OCI-LY3 (cell line): ENCODE results near the gene XPNPEP2.

Experiments
- CTCF ChIP-seq: fragments of 200-600, 300-600 bp; sonication (generic); IDR thresholded peaks from 2 replicates; pipeline ENCODE4 v1.5.1; 2014; ENCODE audit warnings: antibody characterized with exemption, low read length, low read depth
- EZH2phosphoT487 ChIP-seq: fragments of 200-600 bp; shearing (Covaris generic); IDR thresholded peaks from 2 replicates; pipeline ENCODE4 v1.6.1; 2018; ENCODE audit warnings: antibody characterized with exemption, mixed run types, low read depth

DNA sequence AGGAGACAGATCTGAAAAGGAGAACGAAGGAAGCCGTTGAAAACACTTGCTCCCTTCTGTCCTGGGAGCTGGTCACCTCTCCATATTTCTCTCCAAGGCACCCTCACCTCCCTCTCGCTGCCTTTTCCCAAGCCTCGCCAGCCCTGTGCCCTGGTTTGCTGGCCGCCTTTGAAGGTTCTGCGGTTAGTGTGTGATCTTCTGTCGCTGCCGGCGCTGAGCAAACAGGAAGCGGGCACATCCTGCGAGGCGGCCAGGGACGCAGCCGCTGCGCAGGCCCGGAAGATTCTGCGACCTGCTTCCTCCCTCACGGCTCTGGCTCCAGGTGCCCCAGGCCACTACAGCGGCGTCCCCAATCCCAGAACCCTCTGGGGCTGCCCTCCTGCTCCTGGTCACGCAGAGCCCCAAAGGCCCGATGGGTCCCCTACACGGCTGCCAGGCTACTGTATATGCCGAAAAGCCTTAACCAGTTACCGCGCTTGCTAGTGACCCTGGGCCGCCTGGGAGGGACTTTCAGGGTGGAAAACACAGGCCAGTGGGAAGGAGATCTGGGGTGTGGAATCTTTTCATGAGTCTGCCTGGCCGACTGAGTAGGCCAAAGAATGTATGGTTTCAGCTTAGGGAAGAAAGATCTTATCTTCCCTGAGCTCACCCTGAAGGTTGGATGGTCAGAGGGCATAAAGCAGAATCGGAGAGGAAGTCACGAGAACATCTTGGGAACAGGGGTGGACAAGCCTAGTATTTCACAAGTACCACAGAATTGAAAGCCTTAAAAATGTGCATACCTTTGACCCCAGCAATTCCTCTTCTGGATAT lies 38.6 kb downstream of the XPNPEP2 start:
- TF ChIP-seq CTCF (no peak), EZH2phosphoT487 (no peak)
